CD4-positive, alpha-beta T cell (primary cell): ENCODE data around the gene PPP1R3E. TPM values are rescaled to one million over a fixed set of nuclear protein-coding genes. Genes with fewer than 3 reads are reported as not detected.

ENCODE experiments used
- ATAC-seq: fragments of 200-7000 bp; cut with Tn5 transposase; one replicate; pipeline ENCODE4 v1.10.0; 2022; ENCODE audit warnings: mild to moderate bottlenecking; ENCODE audit not compliant: poor library complexity
- CTCF ChIA-PET: fragments of 350-600 bp; sonication (Branson Sonifier 250); formaldehyde crosslinking; loops from one replicate; lab custom pipeline; 2021; ENCODE audit warnings: antibody characterized with exemption, inconsistent platforms; lab: Charles Lee
- POLR2A ChIA-PET: fragments of 350-600 bp; sonication (Branson Sonifier 250); formaldehyde crosslinking; loops from one replicate; lab custom pipeline; 2021; ENCODE audit warnings: antibody characterized with exemption, inconsistent platforms; lab: Charles Lee
- DNase-seq, 14 experiments: peaks; one replicate each; pipeline ENCODE4 v3.0.0-alpha.2; 2013 to 2020; ENCODE audit warnings: mixed read lengths in 2 of 14
- H3K27ac ChIP-seq, 2 donors: one replicate each; pipeline versions ENCODE4 v1.5.1 to v1.7.0; 2013; ENCODE audit warnings: low read length in 2 of 2, low read depth in 1 of 2, mild to moderate bottlenecking in 1 of 2
- H3K27me3 ChIP-seq, 2 experiments: 1 replicate in 1 of 2; 2 replicates in 1 of 2; pipeline versions ENCODE4 v1.6.1 to v1.7.0; 2013; ENCODE audit warnings: low read length in 2 of 2, control low read depth in 1 of 2, mild to moderate bottlenecking in 1 of 2, moderate library complexity in 1 of 2; ENCODE audit not compliant: insufficient read depth in 2 of 2, control insufficient read depth in 1 of 2
- H3K36me3 ChIP-seq: one replicate; pipeline ENCODE4 v1.6.1; 2013; ENCODE audit warnings: low read length, control low read depth; ENCODE audit not compliant: insufficient read depth
- H3K4me1 ChIP-seq: one replicate; pipeline ENCODE4 v1.6.1; 2013; ENCODE audit warnings: low read length, control low read depth; ENCODE audit not compliant: insufficient read depth
- H3K4me3 ChIP-seq: one replicate; pipeline ENCODE4 v1.5.1; 2013; ENCODE audit warnings: mild to moderate bottlenecking, low read length, moderate library complexity
- H3K9me3 ChIP-seq, 2 experiments: 1 replicate in 1 of 2; 2 replicates in 1 of 2; pipeline versions ENCODE4 v1.6.1 to v1.7.0; 2013; ENCODE audit warnings: low read length in 2 of 2, mild to moderate bottlenecking in 2 of 2, control low read depth in 1 of 2, moderate library complexity in 1 of 2; ENCODE audit not compliant: control insufficient read depth in 1 of 2, insufficient read depth in 1 of 2
- H3K27ac Mint-ChIP-seq: one replicate; pipeline ENCODE4 v1.8.0; 2020; ENCODE audit warnings: mixed read lengths
- H3K27me3 Mint-ChIP-seq: one replicate; pipeline ENCODE4 v1.8.0; 2021; ENCODE audit warnings: mixed read lengths
- H3K36me3 Mint-ChIP-seq: one replicate; pipeline ENCODE4 v1.8.0; 2021; ENCODE audit warnings: low read depth, mixed read lengths
- H3K4me1 Mint-ChIP-seq: one replicate; pipeline ENCODE4 v1.8.0; 2021; ENCODE audit warnings: low read depth, mixed read lengths
- H3K4me3 Mint-ChIP-seq: one replicate; pipeline ENCODE4 v1.8.0; 2020; ENCODE audit warnings: mild to moderate bottlenecking, mixed read lengths
- H3K9me3 Mint-ChIP-seq: one replicate; pipeline ENCODE4 v1.8.0; 2020; ENCODE audit warnings: mixed read lengths
- intact Hi-C, 2 experiments: fragments of 100-400 bp; cut with DNase I in 1 of 2; cut with micrococcal nuclease in 1 of 2; formaldehyde crosslinking; loops; one replicate each; pipeline versions ENCODE4 v1.15.1 to v1.9.0; 2023 to 2025; cut with DNase I, micrococcal nuclease
- total RNA-seq, 174 experiments: library from RNA in 2 of 174; stranded (reverse) in 2 of 174; gene quantifications; one replicate each; pipeline ENCODE4 v1.2.3 and lab custom pipeline; 2021 to 2026
- TF ChIP-seq, protein P1 (sequence below): fragments of 200-600 bp; IDR thresholded peaks from one replicate; pipeline ENCODE4 v1.8.0; 2022; ENCODE audit warnings: antibody characterized with exemption, mild to moderate bottlenecking

Gene PPP1R3E
- total RNA-seq, 2 experiments from 2014 or later = 51.0 to 53.8 TPM

DNA sequence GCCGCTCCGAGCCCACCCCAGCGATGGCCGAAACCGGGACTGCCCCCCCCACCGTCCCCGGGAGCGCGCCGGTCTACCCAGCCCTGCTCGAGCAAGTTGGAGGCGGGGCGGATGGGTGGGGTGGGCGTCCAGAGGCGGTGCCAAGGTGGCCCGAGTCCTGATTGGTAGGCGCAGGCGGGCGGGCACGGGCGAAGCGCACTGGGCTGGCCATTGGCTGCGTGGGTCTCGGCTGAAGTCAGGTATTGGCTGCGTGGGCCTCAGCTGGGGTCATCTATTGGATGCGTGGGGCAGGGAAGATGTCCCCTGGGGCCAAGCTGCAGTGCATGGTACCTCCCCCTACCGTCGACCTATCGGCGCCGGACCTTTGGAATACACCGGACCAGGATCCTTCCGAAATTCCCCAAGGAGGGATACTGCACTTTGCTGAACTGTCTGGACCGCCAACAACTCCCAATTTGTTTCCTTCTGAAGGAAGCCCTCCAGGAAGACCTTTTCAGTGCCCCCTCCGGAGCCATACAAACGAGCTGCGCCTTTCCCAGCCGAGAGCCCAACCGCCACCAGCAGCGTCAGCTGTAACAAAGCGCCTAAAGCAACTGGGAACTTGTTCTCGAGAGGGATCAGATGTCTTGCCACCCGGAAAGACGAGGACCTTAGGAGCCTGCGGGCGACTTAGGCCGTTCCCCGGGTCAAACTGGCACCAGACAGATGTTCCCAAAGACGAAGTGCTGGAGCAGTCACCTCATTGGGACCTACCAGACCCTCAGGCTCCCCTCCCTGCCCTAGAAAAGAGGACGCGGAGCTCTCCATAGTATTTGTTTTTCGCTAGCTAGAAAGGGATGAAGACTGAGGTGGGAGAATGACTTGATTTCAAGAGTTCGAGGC lies 16.4 kb downstream of the PPP1R3E start, which contains the start of gene HOMEZ:
HOMEZ (minus strand) TSS at position 113 of the 882 bp plus-strand sequence. CDS start 180 bp downstream, outside the sequence.
- Mint-ChIP-seq H3K4me1 (peaks cover 32% of the 10 kb centered on the region), H3K27ac (peak within 1 kb of the TSS; percentile 94), H3K9me3 (no peaks in the 10 kb centered on the region), H3K4me3 (peak within 1 kb of the TSS; percentile 95), H3K36me3 (peaks cover 10% of the 10 kb centered on the region), H3K27me3 (no peaks in the 10 kb centered on the region)
- H3K27ac ChIP-seq = peak within 1 kb of the TSS; percentile 79 to 81
- TF ChIP-seq, protein P1, sequence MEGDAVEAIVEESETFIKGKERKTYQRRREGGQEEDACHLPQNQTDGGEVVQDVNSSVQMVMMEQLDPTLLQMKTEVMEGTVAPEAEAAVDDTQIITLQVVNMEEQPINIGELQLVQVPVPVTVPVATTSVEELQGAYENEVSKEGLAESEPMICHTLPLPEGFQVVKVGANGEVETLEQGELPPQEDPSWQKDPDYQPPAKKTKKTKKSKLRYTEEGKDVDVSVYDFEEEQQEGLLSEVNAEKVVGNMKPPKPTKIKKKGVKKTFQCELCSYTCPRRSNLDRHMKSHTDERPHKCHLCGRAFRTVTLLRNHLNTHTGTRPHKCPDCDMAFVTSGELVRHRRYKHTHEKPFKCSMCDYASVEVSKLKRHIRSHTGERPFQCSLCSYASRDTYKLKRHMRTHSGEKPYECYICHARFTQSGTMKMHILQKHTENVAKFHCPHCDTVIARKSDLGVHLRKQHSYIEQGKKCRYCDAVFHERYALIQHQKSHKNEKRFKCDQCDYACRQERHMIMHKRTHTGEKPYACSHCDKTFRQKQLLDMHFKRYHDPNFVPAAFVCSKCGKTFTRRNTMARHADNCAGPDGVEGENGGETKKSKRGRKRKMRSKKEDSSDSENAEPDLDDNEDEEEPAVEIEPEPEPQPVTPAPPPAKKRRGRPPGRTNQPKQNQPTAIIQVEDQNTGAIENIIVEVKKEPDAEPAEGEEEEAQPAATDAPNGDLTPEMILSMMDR = no peak
- intact Hi-C loops = loop anchor here (1.0 to 10.0 kb wide), 6 partner anchors 9 to 701 kb away; partner anchors contain the start of genes ACIN1 (in 2 of the 2), C14orf119 (in 2 of the 2), PABPN1 (in 2 of the 2) and DAD1 (in 1 of the 2)
- DNase-seq = peak; percentile 94 to 98 (median 97)
- peaks cover 17% of the 10 kb centered on the region for H3K4me1 ChIP-seq
- ChIA-PET POLR2A (interaction anchor here (0.6 to 4.9 kb wide), 14 partner anchors 9 to 520 kb away, joined by 3 to 104 read pairs (median 4); partner anchors contain the start of genes ACIN1, C14orf119, HAUS4 and NGDN), CTCF (interaction anchor here (0.6 to 2.5 kb wide), 6 partner anchors 9 to 107 kb away, joined by 3 to 23 read pairs (median 4); partner anchors contain the start of gene PABPN1)
- H3K27me3 ChIP-seq = no peaks in the 10 kb centered on the region
- no peaks in the 10 kb centered on the region for H3K36me3 ChIP-seq
- H3K4me3 ChIP-seq = peak within 1 kb of the TSS; percentile 81
- peak; percentile 97 for ATAC-seq
- no peaks in the 10 kb centered on the region for H3K9me3 ChIP-seq

DNA sequence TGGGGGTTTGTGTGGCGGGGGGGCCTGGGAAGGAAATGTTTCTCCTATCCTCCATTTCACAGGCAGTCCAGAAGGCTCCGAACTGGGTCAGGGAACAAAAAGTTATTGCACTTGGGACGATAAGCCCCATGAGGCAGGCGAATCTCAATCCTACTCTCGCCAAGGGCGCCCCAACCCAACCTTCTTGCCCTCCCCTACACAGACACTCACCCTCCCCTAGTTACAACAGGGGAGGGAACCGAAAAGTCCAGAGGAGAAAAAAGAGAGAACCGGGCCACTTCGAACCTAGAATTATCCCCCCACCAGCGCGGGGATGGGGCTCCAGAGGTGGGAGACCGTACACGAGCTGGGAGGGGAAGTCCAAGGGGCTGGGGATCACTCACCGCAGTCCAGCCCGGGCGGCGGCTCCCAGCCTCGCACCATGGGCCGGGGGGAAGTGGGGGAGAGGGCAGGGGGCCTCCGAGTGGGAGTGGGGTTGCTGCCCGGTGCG lies 17.1 kb downstream of the PPP1R3E start:
- Histone ChIP-seq H3K27ac (peak overlapping the region; percentile 77 to 81), H3K36me3 (no peaks in the 10 kb centered on the region), H3K4me1 (peaks cover 17% of the 10 kb centered on the region), H3K9me3 (no peaks in the 10 kb centered on the region), H3K27me3 (no peaks in the 10 kb centered on the region), H3K4me3 (peak overlapping the region; percentile 81)
- peak in 2 of 14 experiments; percentile 4 to 15 for DNase-seq
- TF ChIP-seq, protein P1 = no peak
- Mint-ChIP-seq H3K36me3 (peaks cover 10% of the 10 kb centered on the region), H3K4me1 (peaks cover 32% of the 10 kb centered on the region), H3K27ac (peak overlapping the region; percentile 94), H3K27me3 (no peaks in the 10 kb centered on the region), H3K4me3 (peak overlapping the region; percentile 95), H3K9me3 (no peaks in the 10 kb centered on the region)
- ChIA-PET POLR2A (interaction anchor here (0.9 to 4.9 kb wide), 9 partner anchors 9 to 519 kb away, joined by 3 to 104 read pairs (median 9); partner anchors contain the start of genes ACIN1, C14orf119, NGDN and OXA1L), CTCF (interaction anchor here (1.2 to 2.5 kb wide), 5 partner anchors 9 to 35 kb away, joined by 3 to 23 read pairs (median 5); partner anchors contain the start of gene PABPN1)
- intact Hi-C loops = loop anchor here (1.0 to 10.0 kb wide), 6 partner anchors 10 to 701 kb away; partner anchors contain the start of genes ACIN1 (in 2 of the 2), C14orf119 (in 2 of the 2), PABPN1 (in 2 of the 2) and DAD1 (in 1 of the 2)
- peak; percentile 26 for ATAC-seq
